H9 (cell line): ENCODE results near the gene BCKDHA. TPM values are rescaled to one million over a fixed set of nuclear protein-coding genes. Genes with fewer than 3 reads are reported as not detected.

Experiments used
- DNase-seq: peaks from one replicate; pipeline ENCODE4 v3.0.0-alpha.2; 2017
- H2AFZ ChIP-seq: one replicate; pipeline ENCODE4 v1.6.1; 2013; ENCODE audit warnings: mild to moderate bottlenecking, low read length, control low read depth, moderate library complexity
- H2AK5ac ChIP-seq: 2 replicates; pipeline ENCODE4 v1.6.1; 2013; ENCODE audit warnings: low read length, control low read depth, mixed read lengths; ENCODE audit not compliant: insufficient read length
- H2BK120ac ChIP-seq: one replicate; pipeline ENCODE4 v1.6.1; 2013; ENCODE audit warnings: low read depth, mild to moderate bottlenecking, low read length, control low read depth, inconsistent platforms; ENCODE audit not compliant: poor library complexity, severe bottlenecking
- H2BK12ac ChIP-seq: 2 replicates; pipeline ENCODE4 v1.6.1; 2013; ENCODE audit warnings: low read length, control low read depth, mixed read lengths, low read depth; ENCODE audit not compliant: insufficient read length
- H2BK15ac ChIP-seq: 2 replicates; pipeline ENCODE4 v1.6.1; 2013; ENCODE audit warnings: low read depth, low read length, control low read depth
- H2BK20ac ChIP-seq: one replicate; pipeline ENCODE4 v1.6.1; 2013; ENCODE audit warnings: low read depth, mild to moderate bottlenecking, low read length, control low read depth, inconsistent platforms; ENCODE audit not compliant: poor library complexity, severe bottlenecking
- H2BK5ac ChIP-seq: 2 replicates; pipeline ENCODE4 v1.6.1; 2013; ENCODE audit warnings: low read length, control low read depth, mixed read lengths; ENCODE audit not compliant: insufficient read length
- H3K14ac ChIP-seq: 2 replicates; pipeline ENCODE4 v1.6.1; 2013; ENCODE audit warnings: low read length, control low read depth; ENCODE audit not compliant: insufficient read depth
- H3K18ac ChIP-seq: 2 replicates; pipeline ENCODE4 v1.6.1; 2013; ENCODE audit warnings: low read depth, mild to moderate bottlenecking, mixed read lengths, low read length, control low read depth; ENCODE audit not compliant: insufficient read length
- H3K23ac ChIP-seq: 2 replicates; pipeline ENCODE4 v1.6.1; 2013; ENCODE audit warnings: low read length, control low read depth, mixed read lengths, low read depth; ENCODE audit not compliant: insufficient read length
- H3K23me2 ChIP-seq: 2 replicates; pipeline ENCODE4 v1.6.1; 2013; ENCODE audit warnings: low read depth, mild to moderate bottlenecking, mixed read lengths, low read length, control low read depth; ENCODE audit not compliant: insufficient read length, poor library complexity, severe bottlenecking
- H3K27ac ChIP-seq: 2 replicates; pipeline ENCODE4 v1.5.1; 2013; ENCODE audit warnings: low read length, control low read depth, mixed read lengths, low read depth; ENCODE audit not compliant: insufficient read length
- H3K27me3 ChIP-seq: 2 replicates; pipeline ENCODE4 v1.6.1; 2013; ENCODE audit warnings: low read length, control low read depth, inconsistent platforms; ENCODE audit not compliant: insufficient read depth
- H3K4ac ChIP-seq: 2 replicates; pipeline ENCODE4 v1.6.1; 2013; ENCODE audit warnings: low read depth, mild to moderate bottlenecking, control low read depth, inconsistent platforms, low read length, moderate library complexity
- H3K4me1 ChIP-seq: 2 replicates; pipeline ENCODE4 v1.6.1; 2013; ENCODE audit warnings: low read length, control low read depth, inconsistent platforms; ENCODE audit not compliant: insufficient read depth
- H3K4me2 ChIP-seq: 2 replicates; pipeline ENCODE4 v1.6.1; 2013; ENCODE audit warnings: low read length, control low read depth, mixed read lengths; ENCODE audit not compliant: insufficient read length, insufficient read depth
- H3K56ac ChIP-seq: 2 replicates; pipeline ENCODE4 v1.6.1; 2013; ENCODE audit warnings: low read depth, mild to moderate bottlenecking, mixed read lengths, low read length, control low read depth; ENCODE audit not compliant: insufficient read length
- H3K79me1 ChIP-seq: 2 replicates; pipeline ENCODE4 v1.6.1; 2013; ENCODE audit warnings: low read depth, mild to moderate bottlenecking, moderate library complexity, low read length, control low read depth, inconsistent platforms; ENCODE audit not compliant: insufficient read depth, poor library complexity, severe bottlenecking
- H3K79me2 ChIP-seq: 2 replicates; pipeline ENCODE4 v1.6.1; 2013; ENCODE audit warnings: low read length, control low read depth, inconsistent platforms; ENCODE audit not compliant: insufficient read depth
- H3K9ac ChIP-seq: 2 replicates; pipeline ENCODE4 v1.6.1; 2013; ENCODE audit warnings: low read length, control low read depth, mixed read lengths; ENCODE audit not compliant: insufficient read length; ENCODE audit errors: extremely low read depth
- H3K9me3 ChIP-seq: one replicate; pipeline ENCODE4 v1.6.1; 2013; ENCODE audit warnings: low read depth, low read length, inconsistent platforms; ENCODE audit not compliant: control insufficient read depth
- H3T11ph ChIP-seq: one replicate; pipeline ENCODE4 v1.6.1; 2013; ENCODE audit warnings: mild to moderate bottlenecking, low read length, control low read depth, inconsistent platforms
- H4K20me1 ChIP-seq: one replicate; pipeline ENCODE4 v1.6.1; 2013; ENCODE audit not compliant: control insufficient read depth, insufficient read length, insufficient read depth
- H4K5ac ChIP-seq: 2 replicates; pipeline ENCODE4 v1.6.1; 2013; ENCODE audit warnings: low read depth, mild to moderate bottlenecking, mixed read lengths, low read length, control low read depth; ENCODE audit not compliant: insufficient read length
- H4K8ac ChIP-seq: replicated peaks from 2 replicates; pipeline ENCODE4 v1.6.1; 2013; ENCODE audit warnings: low read length, control low read depth, mixed read lengths, low read depth; ENCODE audit not compliant: insufficient read length
- H4K91ac ChIP-seq: 2 replicates; pipeline ENCODE4 v1.6.1; 2013; ENCODE audit warnings: low read depth, mild to moderate bottlenecking, moderate library complexity, mixed read lengths, low read length, control low read depth; ENCODE audit not compliant: insufficient read length
- H3K27ac Mint-ChIP-seq, 3 experiments: 2 replicates in 2 of 3; 3 replicates in 1 of 3; pipeline ENCODE4 v1.8.0; 2020 to 2021; ENCODE audit warnings: mixed read lengths in 3 of 3, mild to moderate bottlenecking in 1 of 3, moderate library complexity in 1 of 3
- H3K27me3 Mint-ChIP-seq: 2 replicates; pipeline ENCODE4 v1.8.0; 2021; ENCODE audit warnings: low read depth, mild to moderate bottlenecking, moderate library complexity, mixed read lengths
- H3K36me3 Mint-ChIP-seq, 3 experiments: 2 replicates in 2 of 3; 3 replicates in 1 of 3; pipeline ENCODE4 v1.8.0; 2020 to 2021; ENCODE audit warnings: low read depth in 3 of 3, mixed read lengths in 3 of 3; ENCODE audit not compliant: insufficient read depth in 1 of 3
- H3K4me1 Mint-ChIP-seq, 2 experiments: 2 replicates each; pipeline ENCODE4 v1.8.0; 2020; ENCODE audit warnings: mixed read lengths in 2 of 2
- H3K4me3 Mint-ChIP-seq, 2 experiments: 2 replicates in 1 of 2; 3 replicates in 1 of 2; pipeline ENCODE4 v1.8.0; 2020 to 2021; ENCODE audit warnings: mild to moderate bottlenecking in 2 of 2, mixed read lengths in 2 of 2, moderate library complexity in 1 of 2
- H3K9me3 Mint-ChIP-seq, 2 experiments: 2 replicates in 1 of 2; 3 replicates in 1 of 2; pipeline ENCODE4 v1.8.0; 2020; ENCODE audit warnings: mild to moderate bottlenecking in 2 of 2, mixed read lengths in 2 of 2, moderate library complexity in 1 of 2
- CTCF ChIP-seq: fragments of 200-600 bp; sonication (generic); conservative IDR thresholded peaks from 3 replicates; pipeline ENCODE4 v1.8.0; 2021; ENCODE audit warnings: antibody characterized with exemption, mild to moderate bottlenecking
- WGBS: extraction: QIAGEN DNeasy Blood & Tissue Kit; methylation state at CpG from one replicate; pipeline ENCODE4 v1.1.7; 2013; ENCODE audit warnings: missing lambda C conversion rate, low lambda C conversion rate, mixed read lengths; ENCODE audit not compliant: insufficient read length; ENCODE audit errors: extremely low coverage; 5-methylcytosine and 5-hydroxymethylcytosine counted together
- total RNA-seq: library from RNA; stranded (reverse); gene quantifications from 2 replicates; pipeline ENCODE4 v1.2.1, GENCODE V29; 2021

Gene BCKDHA
- total RNA-seq, 1 experiment from 2014 or later = 21.1 TPM

GRCh38 chr19:41435936-41436673, 38.5 kb downstream of the BCKDHA start:
- no peak overlapping the region for H2BK12ac ChIP-seq
- H2AFZ ChIP-seq = no peak overlapping the region
- no peaks in the 10 kb centered on the region for H3K79me2 ChIP-seq
- no peaks in the 10 kb centered on the region for H3K23me2 ChIP-seq
- H2BK120ac ChIP-seq = no peak overlapping the region
- H3K23ac ChIP-seq = no peak overlapping the region
- TF ChIP-seq CTCF = no peak; the same call in 2 of the 3 replicates
- no peak overlapping the region for H2BK5ac ChIP-seq
- H2BK15ac ChIP-seq = no peak overlapping the region
- Mint-ChIP-seq H3K4me1 (0 out of 4 replicates have a peak, but pooled peaks cover 0 to 4% of the 10 kb centered on the region in 2 experiments), H3K27ac (no peak overlapping the region; a peak in 1 of 7 replicates), H3K36me3 (peaks cover 19 to 36% (median 32%) of the 10 kb centered on the region in 3 experiments), H3K9me3 (no peaks in the 10 kb centered on the region; a peak in 1 of 5 replicates), H3K4me3 (no peak overlapping the region), H3K27me3 (peaks cover 2% of the 10 kb centered on the region; the same call in 1 of the 2 replicates)
- H3K14ac ChIP-seq = no peak overlapping the region
- no peak overlapping the region for H3T11ph ChIP-seq
- no peak overlapping the region for H3K9ac ChIP-seq
- H4K20me1 ChIP-seq = no peaks in the 10 kb centered on the region
- H3K4me1 ChIP-seq = no peaks in the 10 kb centered on the region
- H4K8ac ChIP-seq = no peak overlapping the region
- H4K5ac ChIP-seq = no peak overlapping the region
- H3K27ac ChIP-seq = no peak overlapping the region
- H3K56ac ChIP-seq = no peak overlapping the region
- no peak overlapping the region for H4K91ac ChIP-seq
- no peaks in the 10 kb centered on the region for H3K27me3 ChIP-seq
- H2BK20ac ChIP-seq = no peak overlapping the region
- no CpG with 5 or more reads among the region's 19 CpGs for WGBS
- DNase-seq = no peak
- H2AK5ac ChIP-seq = no peak overlapping the region
- H3K18ac ChIP-seq = no peak overlapping the region
- no peak overlapping the region for H3K4me2 ChIP-seq
- H3K4ac ChIP-seq = no peak overlapping the region
- H3K79me1 ChIP-seq = peaks cover 3% of the 10 kb centered on the region
- H3K9me3 ChIP-seq = no peaks in the 10 kb centered on the region
